GM12801 (cell line): ENCODE measurements around the gene TASP1.

Experiments
- TF ChIP-seq, protein P1 (sequence below): IDR thresholded peaks from one replicate; pipeline ENCODE4 v1.5.1; 2011; ENCODE audit warnings: control low read depth; ENCODE audit not compliant: insufficient read length; ENCODE audit errors: extremely low read depth

TASP1 gene

DNA sequence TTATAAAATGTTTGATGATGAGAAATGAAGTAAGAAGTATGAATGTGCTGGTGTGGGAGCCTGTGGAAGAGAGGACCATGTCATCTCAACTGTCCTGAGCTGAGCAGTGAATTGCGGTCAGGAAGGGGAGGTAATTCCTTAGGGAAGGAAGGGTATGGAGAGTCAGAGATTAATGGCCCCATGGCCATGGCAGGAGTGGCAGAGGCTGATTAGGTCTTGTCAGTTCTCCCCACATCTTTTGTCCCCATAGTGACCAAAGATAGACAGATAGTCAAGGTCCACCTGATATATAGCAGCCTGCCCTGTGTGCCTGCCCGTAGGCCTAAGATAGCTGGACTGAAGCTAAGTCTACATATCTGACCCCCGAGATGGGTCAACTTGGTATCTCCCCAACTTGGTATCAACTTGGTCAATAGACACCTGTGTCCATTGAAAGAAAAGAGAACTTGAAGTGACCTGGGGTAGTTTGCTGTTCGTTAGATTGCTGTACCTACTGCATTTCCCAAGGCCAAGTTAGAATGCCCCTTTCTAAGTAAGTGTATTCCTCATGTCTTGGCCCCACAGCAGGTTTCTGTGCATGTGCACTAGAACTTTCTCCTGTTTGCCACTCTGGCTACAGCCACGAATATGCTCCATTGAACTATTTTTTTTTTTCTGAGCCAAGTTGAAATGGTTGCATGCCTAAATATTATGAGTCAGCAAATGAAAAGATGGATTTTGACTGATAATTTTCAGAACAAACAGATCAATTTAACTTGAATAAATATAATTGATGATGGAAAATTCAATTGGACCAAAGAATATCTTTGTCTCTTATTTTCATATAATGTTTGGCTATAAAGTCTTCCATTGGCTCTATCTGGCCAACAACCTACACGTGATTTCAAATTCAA lies 274.2 kb downstream of the TASP1 start:
- TF ChIP-seq, protein P1, sequence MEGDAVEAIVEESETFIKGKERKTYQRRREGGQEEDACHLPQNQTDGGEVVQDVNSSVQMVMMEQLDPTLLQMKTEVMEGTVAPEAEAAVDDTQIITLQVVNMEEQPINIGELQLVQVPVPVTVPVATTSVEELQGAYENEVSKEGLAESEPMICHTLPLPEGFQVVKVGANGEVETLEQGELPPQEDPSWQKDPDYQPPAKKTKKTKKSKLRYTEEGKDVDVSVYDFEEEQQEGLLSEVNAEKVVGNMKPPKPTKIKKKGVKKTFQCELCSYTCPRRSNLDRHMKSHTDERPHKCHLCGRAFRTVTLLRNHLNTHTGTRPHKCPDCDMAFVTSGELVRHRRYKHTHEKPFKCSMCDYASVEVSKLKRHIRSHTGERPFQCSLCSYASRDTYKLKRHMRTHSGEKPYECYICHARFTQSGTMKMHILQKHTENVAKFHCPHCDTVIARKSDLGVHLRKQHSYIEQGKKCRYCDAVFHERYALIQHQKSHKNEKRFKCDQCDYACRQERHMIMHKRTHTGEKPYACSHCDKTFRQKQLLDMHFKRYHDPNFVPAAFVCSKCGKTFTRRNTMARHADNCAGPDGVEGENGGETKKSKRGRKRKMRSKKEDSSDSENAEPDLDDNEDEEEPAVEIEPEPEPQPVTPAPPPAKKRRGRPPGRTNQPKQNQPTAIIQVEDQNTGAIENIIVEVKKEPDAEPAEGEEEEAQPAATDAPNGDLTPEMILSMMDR, result no peak

GRCh38 chr20:13363473-13363872 lies 275.3 kb downstream of the TASP1 start:
- TF ChIP-seq, protein P1, result no peak

DNA sequence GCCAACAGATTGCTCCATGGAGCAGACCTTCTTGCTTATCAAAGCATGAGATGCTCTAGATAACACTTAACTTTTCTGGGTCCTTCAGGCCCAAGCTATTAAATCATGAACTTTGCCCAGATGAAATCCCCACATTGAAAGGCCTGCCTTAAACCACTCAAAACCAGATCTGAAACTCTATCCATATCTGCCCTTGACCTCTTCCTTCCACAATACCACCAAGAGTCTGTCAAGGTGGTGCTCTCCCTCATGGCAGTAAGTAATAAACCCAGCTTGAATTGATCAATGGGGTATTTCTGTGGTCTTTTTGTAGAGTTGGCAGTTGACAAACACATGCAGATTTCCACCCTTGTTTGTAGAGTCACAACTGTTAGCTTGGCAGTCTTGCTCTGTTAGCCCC lies 282.1 kb downstream of the TASP1 start:
- TF ChIP-seq, protein P1, result no peak

GRCh38 chr20:13355941-13356486 lies 282.7 kb downstream of the TASP1 start:
- TF ChIP-seq, protein P1, result no peak

GRCh38 chr20:13355411-13355810 lies 283.3 kb downstream of the TASP1 start:
- TF ChIP-seq, protein P1, result no peak

- TF ChIP-seq, protein P1, result no peak
Observed at GRCh38 chr20:13353261-13353945, 285.3 kb downstream of the TASP1 start.

DNA sequence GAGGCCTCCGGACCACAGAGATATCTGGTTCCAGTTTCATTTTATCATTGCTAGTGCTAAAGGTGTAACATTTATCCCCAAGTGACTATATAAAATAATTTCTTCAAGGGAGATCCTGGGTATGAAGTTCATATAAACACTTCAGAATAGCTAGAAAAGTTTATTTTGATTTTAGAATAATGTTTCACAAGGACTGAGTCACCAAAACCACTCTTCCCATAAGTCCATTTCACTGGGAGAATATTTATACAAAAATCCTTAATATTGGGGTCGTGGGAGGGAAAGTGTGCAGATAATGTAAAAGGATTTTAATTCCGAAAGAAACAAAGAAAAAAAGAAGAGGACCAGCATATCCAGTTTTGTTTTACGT lies 289.5 kb downstream of the TASP1 start:
- TF ChIP-seq, protein P1, result no peak
